AG04450 (cell line): ENCODE measurements around the gene ZNF718. TPM values are rescaled to one million over a fixed set of nuclear protein-coding genes. Genes with fewer than 3 reads are reported as not detected.
A peak's percentile ranks its signal among the peaks of the same experiment; 100 is the strongest.
"Not testable (repeated sequence)": the region's sequence is repeated elsewhere in the genome, so short reads cannot be mapped to it uniquely, and the experiment has no call there.

ENCODE experiments used
- CTCF ChIA-PET: fragments of 300-600, 350-600 bp; formaldehyde crosslinking; extraction: SDS; loops from one replicate; lab custom pipeline; 2022; ENCODE audit warnings: antibody characterized with exemption, inconsistent platforms; lab: Charles Lee
- POLR2A ChIA-PET: fragments of 350-600 bp; formaldehyde crosslinking; extraction: SDS; loops from one replicate; lab custom pipeline; 2021; ENCODE audit warnings: antibody characterized with exemption, inconsistent platforms; lab: Yijun Ruan, JAX
- DNase-seq: peaks from one replicate; pipeline ENCODE4 v3.0.0-alpha.2; 2011; ENCODE audit warnings: low read depth, low spot score
- H3K27ac ChIP-seq: one replicate; pipeline ENCODE4 v1.5.1; 2012; ENCODE audit warnings: low read depth, low read length, control low read depth
- H3K27me3 ChIP-seq: one replicate; pipeline ENCODE4 v1.6.0; 2012; ENCODE audit warnings: low read length; ENCODE audit not compliant: control insufficient read depth, insufficient read depth
- H3K4me3 ChIP-seq: 2 replicates; pipeline ENCODE4 v1.5.1; 2011; ENCODE audit warnings: mild to moderate bottlenecking, low read depth, low read length, control low read depth
- H3K9me3 ChIP-seq: 2 replicates; pipeline ENCODE4 v1.5.1; 2012; ENCODE audit warnings: low read length; ENCODE audit not compliant: control insufficient read depth, insufficient read depth
- polyA plus RNA-seq: library from polyadenylated mRNA; depleted of rRNA; stranded (reverse); fragments of >200 nt; gene quantifications from 2 replicates; pipeline ENCODE4 v1.2.3, GENCODE V29; 2011
- TF ChIP-seq, protein P1 (sequence below): IDR thresholded peaks from 2 replicates; pipeline ENCODE4 v1.5.1; 2011; ENCODE audit warnings: low read depth, low read length, control low read depth, inconsistent platforms

Gene ZNF718
- polyA plus RNA-seq, 1 experiment, result 2.6 TPM

DNA sequence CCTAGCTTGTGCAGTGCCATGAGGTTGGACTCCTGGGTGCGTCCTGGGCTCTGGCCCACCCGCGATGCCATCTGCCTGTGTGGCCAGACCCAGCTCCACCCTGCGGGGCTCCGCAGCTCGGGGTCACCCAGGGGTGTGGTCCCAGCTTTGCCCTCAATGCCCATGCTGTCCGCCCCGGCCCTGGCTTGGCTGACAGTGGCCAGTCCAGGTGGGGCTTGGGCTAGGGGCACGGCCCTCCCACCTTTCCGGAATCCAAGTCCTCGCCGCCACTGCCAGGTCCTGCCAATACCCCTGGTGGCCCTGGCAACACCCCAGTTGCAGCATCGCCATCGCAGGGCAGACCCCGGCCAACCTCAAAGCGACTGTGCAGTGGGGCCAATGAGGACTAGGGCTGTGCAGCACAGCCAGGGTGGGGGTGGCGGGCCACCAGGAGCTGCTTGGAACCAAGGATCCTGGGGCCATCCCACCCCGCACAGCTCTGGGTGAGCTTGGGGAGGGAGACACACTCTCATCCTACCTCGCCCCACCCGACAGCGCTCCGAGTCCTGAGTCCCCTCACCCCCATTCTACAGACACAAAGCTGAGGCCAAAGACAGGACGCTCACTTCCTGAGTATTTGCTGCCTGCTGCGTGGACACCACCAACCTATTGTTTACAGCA, 80.9 kb downstream of the ZNF718 start:
- Histone ChIP-seq H3K27me3 (no peaks in the 10 kb centered on the region), H3K27ac (no peak overlapping the region), H3K9me3 (peaks cover 41% of the 10 kb centered on the region), H3K4me3 (no peak overlapping the region)
- TF ChIP-seq, protein P1, sequence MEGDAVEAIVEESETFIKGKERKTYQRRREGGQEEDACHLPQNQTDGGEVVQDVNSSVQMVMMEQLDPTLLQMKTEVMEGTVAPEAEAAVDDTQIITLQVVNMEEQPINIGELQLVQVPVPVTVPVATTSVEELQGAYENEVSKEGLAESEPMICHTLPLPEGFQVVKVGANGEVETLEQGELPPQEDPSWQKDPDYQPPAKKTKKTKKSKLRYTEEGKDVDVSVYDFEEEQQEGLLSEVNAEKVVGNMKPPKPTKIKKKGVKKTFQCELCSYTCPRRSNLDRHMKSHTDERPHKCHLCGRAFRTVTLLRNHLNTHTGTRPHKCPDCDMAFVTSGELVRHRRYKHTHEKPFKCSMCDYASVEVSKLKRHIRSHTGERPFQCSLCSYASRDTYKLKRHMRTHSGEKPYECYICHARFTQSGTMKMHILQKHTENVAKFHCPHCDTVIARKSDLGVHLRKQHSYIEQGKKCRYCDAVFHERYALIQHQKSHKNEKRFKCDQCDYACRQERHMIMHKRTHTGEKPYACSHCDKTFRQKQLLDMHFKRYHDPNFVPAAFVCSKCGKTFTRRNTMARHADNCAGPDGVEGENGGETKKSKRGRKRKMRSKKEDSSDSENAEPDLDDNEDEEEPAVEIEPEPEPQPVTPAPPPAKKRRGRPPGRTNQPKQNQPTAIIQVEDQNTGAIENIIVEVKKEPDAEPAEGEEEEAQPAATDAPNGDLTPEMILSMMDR, result no peak
- ChIA-PET CTCF (no interaction called here), POLR2A (no interaction called here)
- DNase-seq, result no peak

DNA sequence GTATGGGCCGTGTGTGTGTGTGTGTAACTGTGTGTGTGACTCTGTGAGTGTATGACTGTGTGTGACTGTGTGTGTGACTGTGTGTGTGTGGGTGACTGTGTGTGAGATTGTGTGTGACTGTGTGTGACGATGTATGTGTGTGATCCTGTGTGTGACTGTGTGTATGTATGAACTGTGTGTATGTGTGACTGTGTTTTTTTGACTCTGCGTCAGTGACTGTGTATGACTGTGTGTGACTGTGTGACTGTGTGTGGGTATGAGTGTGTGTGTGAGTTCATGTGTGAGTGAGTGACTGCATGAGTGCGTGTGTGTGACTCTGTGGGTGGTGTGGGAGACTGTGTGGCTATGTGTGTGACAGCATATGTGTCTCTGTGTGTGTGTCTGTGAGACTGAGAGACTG, 81.8 kb downstream of the ZNF718 start:
- Histone ChIP-seq H3K9me3 (peaks cover 45% of the 10 kb centered on the region), H3K4me3 (no peak overlapping the region), H3K27me3 (no peaks in the 10 kb centered on the region), H3K27ac (no peak overlapping the region)
- ChIA-PET CTCF (no interaction called here), POLR2A (no interaction called here)
- TF ChIP-seq, protein P1, result no peak
- DNase-seq, result no peak

- peaks cover 55% of the 10 kb centered on the region for H3K9me3 ChIP-seq
- not testable (repeated sequence) for DNase-seq
Observed at GRCh38 chr4:208416-209096, 84.3 kb downstream of the ZNF718 start.

DNA sequence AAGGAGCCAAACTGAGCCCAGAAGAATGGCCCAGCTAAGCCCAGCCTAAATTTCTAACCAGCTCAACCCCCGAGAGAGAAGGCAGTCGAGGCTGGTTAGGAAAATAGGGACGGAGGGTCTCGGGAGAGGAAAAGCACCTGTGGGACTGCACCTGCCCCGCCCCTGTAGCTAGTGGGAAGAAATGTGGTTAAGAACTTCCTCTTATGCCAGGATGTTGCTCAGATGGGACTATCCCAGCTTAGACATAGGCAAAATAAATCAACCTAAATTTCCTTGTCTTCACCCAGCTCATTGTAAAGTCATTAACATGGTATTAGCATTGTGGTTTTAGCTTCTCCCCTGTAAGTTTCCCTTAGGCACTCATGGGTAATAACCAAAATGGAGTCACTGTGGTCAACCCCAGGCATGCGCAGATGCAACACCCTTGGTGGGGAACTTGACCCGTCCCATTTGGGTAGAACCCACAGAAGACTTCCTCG, 86.8 kb downstream of the ZNF718 start:
- H3K27me3 ChIP-seq, result no peaks in the 10 kb centered on the region
- TF ChIP-seq, protein P1, result no peak

More at GRCh38 chr4:208416-209096, 84.3 kb downstream of the ZNF718 start:
- CTCF ChIA-PET, H3K4me3 ChIP-seq, H3K27ac ChIP-seq, POLR2A ChIA-PET, H3K27me3 ChIP-seq: not testable (repeated sequence)

GRCh38 chr4:212438-213188, 88.3 kb downstream of the ZNF718 start:
- peak; percentile 30 for DNase-seq
- CTCF ChIA-PET, result no interaction called here

More for the DNA sequence above, 86.8 kb downstream of the ZNF718 start:
- Histone ChIP-seq H3K27ac (no peak overlapping the region), H3K4me3 (no peak overlapping the region), H3K9me3 (peaks cover 47% of the 10 kb centered on the region)
- CTCF ChIA-PET, result no interaction called here
- POLR2A ChIA-PET, result no interaction called here
- no peak for DNase-seq

GRCh38 chr4:213189-213535, 88.9 kb downstream of the ZNF718 start:
- CTCF ChIA-PET, POLR2A ChIA-PET, DNase-seq, H3K27me3 ChIP-seq, H3K27ac ChIP-seq: not testable (repeated sequence)
- H3K4me3 ChIP-seq, result peak overlapping the region; percentile 67
- peaks cover 40% of the 10 kb centered on the region for H3K9me3 ChIP-seq

More at GRCh38 chr4:212438-213188, 88.3 kb downstream of the ZNF718 start:
- Histone ChIP-seq H3K4me3 (peak overlapping the region; percentile 67), H3K27ac (peak overlapping the region; percentile 52), H3K9me3 (peaks cover 40% of the 10 kb centered on the region), H3K27me3 (no peaks in the 10 kb centered on the region)
- TF ChIP-seq, protein P1, result no peak
- POLR2A ChIA-PET, result no interaction called here
